SK-N-SH (cell line): ENCODE data around the gene CA4.

Source experiments
- ELF1 ChIP-seq: IDR thresholded peaks from 2 replicates; pipeline ENCODE4 v1.4.0; 2012
- EP300 ChIP-seq, 2 experiments: IDR thresholded peaks; 2 replicates each; pipeline versions ENCODE4 v1.4.0 to v1.6.1; 2012; ENCODE audit warnings: borderline replicate concordance in 1 of 2, low read depth in 1 of 2, low read length in 1 of 2
- EZH2phosphoT487 ChIP-seq: fragments of 200-600 bp; sonication (generic); IDR thresholded peaks from 2 replicates; pipeline ENCODE4 v1.6.1; 2017; ENCODE audit warnings: low read depth, mixed run types, mild to moderate bottlenecking, antibody characterized with exemption, moderate library complexity, borderline replicate concordance
- FOXJ3 ChIP-seq: sonication (generic); formaldehyde crosslinking; IDR thresholded peaks from 2 replicates; pipeline ENCODE4 v1.5.1; 2020; ENCODE audit warnings: mild to moderate bottlenecking, missing genetic modification reagents
- FOXM1 ChIP-seq: IDR thresholded peaks from 2 replicates; pipeline ENCODE4 v1.4.0; 2012; ENCODE audit warnings: low read depth, mild to moderate bottlenecking
- MXI1 ChIP-seq: IDR thresholded peaks from 2 replicates; pipeline ENCODE4 v1.6.1; 2012; ENCODE audit warnings: mild to moderate bottlenecking, low read depth, low read length, improper control_type of control experiment
- NRF1 ChIP-seq: IDR thresholded peaks from 2 replicates; pipeline ENCODE4 v1.6.1; 2012; ENCODE audit warnings: low read depth, mild to moderate bottlenecking, low read length
- POLR2AphosphoS5 ChIP-seq: IDR thresholded peaks from 2 replicates; pipeline ENCODE4 v1.6.1; 2012; ENCODE audit warnings: low read depth, low read length
- TAF1 ChIP-seq: IDR thresholded peaks from 2 replicates; pipeline ENCODE4 v1.6.1; 2012; ENCODE audit warnings: low read depth, mild to moderate bottlenecking, low read length, moderate library complexity, borderline replicate concordance
- USF1 ChIP-seq: IDR thresholded peaks from 2 replicates; pipeline ENCODE4 v1.4.0; 2012; ENCODE audit warnings: low read depth, borderline replicate concordance
- USF2 ChIP-seq: fragments of 150-350 bp; IDR thresholded peaks from 2 replicates; pipeline ENCODE4 v1.6.1; 2017; ENCODE audit warnings: antibody characterized with exemption, low read length, low read depth, borderline replicate concordance
- TF ChIP-seq, protein P1 (sequence below): fragments of 200-600 bp; sonication (generic); IDR thresholded peaks from 2 replicates; pipeline ENCODE4 v1.6.1; 2017; ENCODE audit warnings: antibody characterized with exemption, mild to moderate bottlenecking, moderate library complexity
- TF ChIP-seq, protein P2 (sequence below): IDR thresholded peaks from 2 replicates; pipeline ENCODE4 v1.4.0; 2012; ENCODE audit warnings: low read depth

DNA sequence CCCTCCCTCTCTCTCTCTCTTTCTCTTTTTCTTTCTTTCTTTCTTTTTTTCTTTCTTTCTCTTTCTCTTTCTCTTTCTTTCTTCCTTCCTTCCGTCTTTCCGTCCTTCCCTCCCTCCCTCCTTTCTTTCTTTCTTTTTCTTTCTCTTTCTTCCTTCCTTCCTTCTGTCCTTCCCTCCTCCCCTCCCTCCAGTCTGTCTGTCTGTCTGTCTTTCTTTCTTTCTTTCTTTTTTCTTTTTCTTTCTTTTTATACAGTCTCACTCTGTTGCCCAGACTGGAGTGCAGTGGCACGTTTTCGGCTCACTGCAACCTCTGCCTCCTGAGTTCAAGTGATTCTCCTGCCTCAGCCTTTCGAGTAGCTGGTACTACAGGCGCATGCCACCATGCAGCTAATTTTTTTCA is 14.4 kb downstream of the CA4 start:
- TF ChIP-seq, protein P1, sequence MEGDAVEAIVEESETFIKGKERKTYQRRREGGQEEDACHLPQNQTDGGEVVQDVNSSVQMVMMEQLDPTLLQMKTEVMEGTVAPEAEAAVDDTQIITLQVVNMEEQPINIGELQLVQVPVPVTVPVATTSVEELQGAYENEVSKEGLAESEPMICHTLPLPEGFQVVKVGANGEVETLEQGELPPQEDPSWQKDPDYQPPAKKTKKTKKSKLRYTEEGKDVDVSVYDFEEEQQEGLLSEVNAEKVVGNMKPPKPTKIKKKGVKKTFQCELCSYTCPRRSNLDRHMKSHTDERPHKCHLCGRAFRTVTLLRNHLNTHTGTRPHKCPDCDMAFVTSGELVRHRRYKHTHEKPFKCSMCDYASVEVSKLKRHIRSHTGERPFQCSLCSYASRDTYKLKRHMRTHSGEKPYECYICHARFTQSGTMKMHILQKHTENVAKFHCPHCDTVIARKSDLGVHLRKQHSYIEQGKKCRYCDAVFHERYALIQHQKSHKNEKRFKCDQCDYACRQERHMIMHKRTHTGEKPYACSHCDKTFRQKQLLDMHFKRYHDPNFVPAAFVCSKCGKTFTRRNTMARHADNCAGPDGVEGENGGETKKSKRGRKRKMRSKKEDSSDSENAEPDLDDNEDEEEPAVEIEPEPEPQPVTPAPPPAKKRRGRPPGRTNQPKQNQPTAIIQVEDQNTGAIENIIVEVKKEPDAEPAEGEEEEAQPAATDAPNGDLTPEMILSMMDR, result no peak
- TF ChIP-seq FOXJ3 (CRISPR knock-in tag) (no peak), NRF1 (no peak), USF2 (no peak), EP300 (IDR thresholded peaks at IDR 0.05; ENCODE audit: borderline replicate concordance in 1 of 2, low read depth in 1 of 2, low read length in 1 of 2) (no peak), POLR2AphosphoS5 (no peak), TAF1 (no peak), MXI1 (no peak), FOXM1 (no peak), ELF1 (no peak), EZH2phosphoT487 (no peak), USF1 (no peak)
- TF ChIP-seq, protein P2, sequence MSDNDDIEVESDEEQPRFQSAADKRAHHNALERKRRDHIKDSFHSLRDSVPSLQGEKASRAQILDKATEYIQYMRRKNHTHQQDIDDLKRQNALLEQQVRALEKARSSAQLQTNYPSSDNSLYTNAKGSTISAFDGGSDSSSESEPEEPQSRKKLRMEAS, result no peak
